ENCODE data around the gene ERC2.

ERC2 gene

DNA sequence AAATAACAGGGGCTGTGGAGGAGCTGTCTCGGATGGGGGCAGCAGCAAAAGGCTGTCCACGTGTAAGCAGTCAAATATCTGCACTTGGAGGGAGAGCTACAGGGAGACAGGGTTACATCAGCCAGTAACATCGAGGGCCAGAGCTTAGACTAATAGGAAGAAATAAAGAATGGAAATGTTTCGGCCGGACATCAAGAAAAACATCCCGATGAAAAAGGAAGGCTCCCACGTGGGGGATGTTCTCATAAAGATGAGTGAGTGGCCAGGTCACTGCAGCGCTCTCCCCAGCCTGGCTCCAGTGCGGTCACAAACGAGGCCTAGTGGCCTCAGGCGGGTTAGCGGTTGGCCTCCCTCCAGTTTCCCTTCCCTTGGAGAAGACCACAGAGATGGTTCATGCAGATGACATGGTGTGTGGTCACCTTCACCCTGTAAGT, 925.1 kb downstream of the ERC2 start:
- H3K4me3 ChIP-seq (replicated peaks; ENCODE audit: low read depth, low read length), result no peak overlapping the region
- DNase-seq (ENCODE audit: extremely low read depth, low read depth), result no peak
- TF ChIP-seq, protein P1, sequence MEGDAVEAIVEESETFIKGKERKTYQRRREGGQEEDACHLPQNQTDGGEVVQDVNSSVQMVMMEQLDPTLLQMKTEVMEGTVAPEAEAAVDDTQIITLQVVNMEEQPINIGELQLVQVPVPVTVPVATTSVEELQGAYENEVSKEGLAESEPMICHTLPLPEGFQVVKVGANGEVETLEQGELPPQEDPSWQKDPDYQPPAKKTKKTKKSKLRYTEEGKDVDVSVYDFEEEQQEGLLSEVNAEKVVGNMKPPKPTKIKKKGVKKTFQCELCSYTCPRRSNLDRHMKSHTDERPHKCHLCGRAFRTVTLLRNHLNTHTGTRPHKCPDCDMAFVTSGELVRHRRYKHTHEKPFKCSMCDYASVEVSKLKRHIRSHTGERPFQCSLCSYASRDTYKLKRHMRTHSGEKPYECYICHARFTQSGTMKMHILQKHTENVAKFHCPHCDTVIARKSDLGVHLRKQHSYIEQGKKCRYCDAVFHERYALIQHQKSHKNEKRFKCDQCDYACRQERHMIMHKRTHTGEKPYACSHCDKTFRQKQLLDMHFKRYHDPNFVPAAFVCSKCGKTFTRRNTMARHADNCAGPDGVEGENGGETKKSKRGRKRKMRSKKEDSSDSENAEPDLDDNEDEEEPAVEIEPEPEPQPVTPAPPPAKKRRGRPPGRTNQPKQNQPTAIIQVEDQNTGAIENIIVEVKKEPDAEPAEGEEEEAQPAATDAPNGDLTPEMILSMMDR (IDR thresholded peaks at IDR 0.05; ENCODE audit: low read depth, low read length, missing control alignments), result no peak

DNA sequence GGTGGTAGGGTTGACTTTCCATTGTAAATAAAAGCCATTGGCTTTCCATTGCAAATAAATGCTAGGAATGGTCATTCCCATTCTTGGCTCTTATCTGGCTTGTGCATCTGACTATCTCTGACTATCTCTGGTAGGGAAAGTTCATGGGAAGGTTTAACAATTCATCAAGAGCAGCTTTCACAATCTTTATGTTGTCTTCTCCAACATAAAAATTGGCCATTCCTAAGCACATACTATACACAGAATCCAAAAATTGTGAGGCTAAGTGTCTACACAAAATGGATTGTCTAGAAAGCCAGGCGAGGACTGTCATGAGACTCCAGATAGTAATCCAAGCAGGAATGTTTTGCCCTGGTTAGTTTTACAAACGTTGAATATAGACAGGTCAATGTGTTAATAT, 926.8 kb downstream of the ERC2 start:
- no peak for DNase-seq (ENCODE audit: extremely low read depth, low read depth)
- no peak overlapping the region for H3K4me3 ChIP-seq (replicated peaks; ENCODE audit: low read depth, low read length)
- TF ChIP-seq, protein P1 (IDR thresholded peaks at IDR 0.05; ENCODE audit: low read depth, low read length, missing control alignments), result no peak

DNA sequence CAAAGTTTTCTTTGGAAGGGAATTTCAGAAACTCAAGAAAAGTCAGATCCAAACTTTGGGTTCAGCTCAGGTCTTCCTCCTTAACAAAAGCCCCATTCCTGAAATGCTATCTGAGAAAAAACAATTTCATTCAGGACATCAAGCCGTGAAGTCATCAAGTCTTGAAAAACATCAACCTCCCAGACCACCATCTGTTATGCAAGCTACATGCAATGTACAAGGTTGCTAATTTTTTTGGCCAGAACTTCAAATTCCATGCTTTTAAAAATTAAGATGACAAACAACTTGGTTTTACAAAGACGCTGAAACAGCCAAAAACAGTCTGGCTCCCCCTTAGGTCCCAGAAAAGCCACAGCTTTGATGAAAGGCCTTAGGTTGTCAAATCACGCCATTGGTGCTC, 927.3 kb downstream of the ERC2 start:
- H3K4me3 ChIP-seq (replicated peaks; ENCODE audit: low read depth, low read length), result no peak overlapping the region
- DNase-seq (ENCODE audit: extremely low read depth, low read depth), result no peak

DNA sequence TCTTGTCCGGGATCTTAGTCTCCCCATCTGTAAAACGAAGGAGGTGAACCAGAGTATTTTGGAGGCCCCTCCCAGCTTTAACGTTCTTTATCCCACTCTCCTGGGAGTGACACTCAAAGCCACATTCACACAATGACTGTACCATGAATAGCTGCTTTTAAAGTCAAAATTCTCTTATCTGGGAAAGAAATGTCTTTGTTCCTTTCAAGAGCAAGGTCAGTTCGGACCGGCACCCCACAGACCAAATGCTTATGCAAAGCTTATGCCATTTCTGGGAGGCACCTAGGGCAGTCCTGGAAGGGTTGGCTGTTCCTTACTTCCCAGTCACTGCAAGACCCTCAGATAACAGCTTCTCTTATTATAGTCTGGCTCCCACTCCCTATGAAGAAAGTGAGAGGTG, 927.7 kb downstream of the ERC2 start:
- TF ChIP-seq, protein P1 (IDR thresholded peaks at IDR 0.05; ENCODE audit: low read depth, low read length, missing control alignments), result no peak
- no peak overlapping the region for H3K4me3 ChIP-seq (replicated peaks; ENCODE audit: low read depth, low read length)
- no peak for DNase-seq (ENCODE audit: extremely low read depth, low read depth)

More for the DNA sequence above, 927.3 kb downstream of the ERC2 start:
- TF ChIP-seq, protein P1 (IDR thresholded peaks at IDR 0.05; ENCODE audit: low read depth, low read length, missing control alignments), result no peak

DNA sequence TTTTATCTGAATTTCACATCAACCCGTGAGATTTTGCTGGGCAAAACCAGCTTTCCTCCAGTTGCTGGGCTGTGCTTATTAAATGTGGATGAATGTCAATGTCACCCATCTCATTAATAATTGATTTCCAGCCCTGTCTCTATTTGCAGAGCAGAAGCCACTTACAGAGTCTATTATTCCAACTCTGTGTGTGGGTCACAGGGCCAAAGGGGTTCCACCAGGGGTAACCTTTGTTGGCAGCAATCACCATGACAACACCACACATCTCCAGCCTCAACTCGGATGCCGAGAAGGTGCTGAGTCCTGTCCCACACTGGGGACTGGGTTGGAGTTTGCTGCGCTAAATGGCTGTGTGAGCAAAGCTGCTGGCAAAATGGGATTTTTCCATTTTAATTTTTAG, 930.1 kb downstream of the ERC2 start:
- TF ChIP-seq, protein P1 (IDR thresholded peaks at IDR 0.05; ENCODE audit: low read depth, low read length, missing control alignments), result no peak
- no peak overlapping the region for H3K4me3 ChIP-seq (replicated peaks; ENCODE audit: low read depth, low read length)
- no peak for DNase-seq (ENCODE audit: extremely low read depth, low read depth)

DNA sequence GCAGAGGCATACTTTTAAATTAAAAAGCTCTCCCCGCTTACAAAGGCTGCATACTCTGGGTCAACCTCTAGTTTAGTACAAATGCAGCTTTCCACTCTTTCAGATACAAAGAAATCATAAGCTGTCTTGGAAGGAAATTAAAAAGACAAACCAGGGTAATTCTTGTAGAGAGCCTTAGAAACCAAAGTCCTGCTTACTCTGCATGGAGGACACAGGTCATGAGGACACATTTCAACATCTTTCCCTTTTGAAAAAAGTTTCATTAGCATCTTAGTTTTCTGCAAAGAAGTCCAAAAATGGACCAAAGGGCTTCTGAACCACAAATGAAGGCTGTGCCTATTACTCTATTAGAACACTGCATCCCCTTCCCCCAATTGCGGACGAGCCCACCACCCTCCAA, 930.7 kb downstream of the ERC2 start:
- H3K4me3 ChIP-seq (replicated peaks; ENCODE audit: low read depth, low read length), result no peak overlapping the region
- TF ChIP-seq, protein P1 (IDR thresholded peaks at IDR 0.05; ENCODE audit: low read depth, low read length, missing control alignments), result no peak
- no peak for DNase-seq (ENCODE audit: extremely low read depth, low read depth)

DNA sequence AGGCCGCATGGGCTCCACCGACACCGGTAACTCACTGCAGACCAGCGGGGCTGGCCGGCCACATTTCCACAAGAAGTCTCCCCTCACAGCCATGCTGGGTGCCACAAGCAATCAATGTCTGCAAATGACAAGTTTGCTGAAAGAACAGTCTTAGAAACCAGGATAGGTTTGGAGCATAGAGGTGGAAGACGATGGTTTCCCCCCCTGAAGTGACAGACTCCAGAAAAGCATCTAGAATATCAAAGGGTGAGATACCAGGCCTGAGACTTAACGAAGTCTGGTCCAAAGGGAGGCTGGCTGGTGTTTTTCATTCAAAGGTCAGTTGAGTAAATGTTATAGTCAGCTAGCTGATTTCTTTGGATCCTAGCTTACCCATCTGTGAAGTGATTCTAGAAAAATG, 931.1 kb downstream of the ERC2 start:
- TF ChIP-seq, protein P1 (IDR thresholded peaks at IDR 0.05; ENCODE audit: low read depth, low read length, missing control alignments), result no peak
- no peak for DNase-seq (ENCODE audit: extremely low read depth, low read depth)
- H3K4me3 ChIP-seq (replicated peaks; ENCODE audit: low read depth, low read length), result no peak overlapping the region
